Peyer's patch (tissue), 4 donors: ENCODE measurements around the gene TBXAS1.

ENCODE experiments used
- CTCF ChIP-seq, 6 experiments: fragments of 450-650 bp in 4 of 6; fragments of 200-600 bp in 2 of 6; sonication (generic) in 1 of 6; IDR thresholded peaks; one replicate each; pipeline ENCODE4 v1.5.1; 2017 to 2019; ENCODE audit warnings: antibody characterized with exemption in 6 of 6, mild to moderate bottlenecking in 3 of 6, moderate library complexity in 1 of 6
- POLR2A ChIP-seq, 2 donors: fragments of 450-650 bp; IDR thresholded peaks; one replicate each; pipeline ENCODE4 v1.5.1; 2017; ENCODE audit warnings: antibody characterized with exemption in 2 of 2, mild to moderate bottlenecking in 2 of 2, moderate library complexity in 2 of 2

- no peak for TF ChIP-seq CTCF (IDR thresholded peaks at IDR 0.05)
- no peak for TF ChIP-seq POLR2A (IDR thresholded peaks at IDR 0.05)
Observed at GRCh38 chr7:139993592-139993991, 164.5 kb downstream of the TBXAS1 start.
